A549 treated with GW870086 at 1 μM for 4 hours (cell line): Measurements from ENCODE around the gene PPM1B. TPM values are rescaled to one million over a fixed set of nuclear protein-coding genes. Genes with fewer than 3 reads are reported as not detected.

ENCODE experiments used
- total RNA-seq: library from RNA; stranded (reverse); fragments of 200-300 nt; extraction: Qiagen RNA extraction; gene quantifications from 5 replicates; pipeline ENCODE4 v1.2.3, GENCODE V29; 2022; ENCODE audit warnings: low read depth

The PPM1B gene
- 23.7 to 31.4 TPM (median 29.4 TPM) in 5 replicates for total RNA-seq

DNA sequence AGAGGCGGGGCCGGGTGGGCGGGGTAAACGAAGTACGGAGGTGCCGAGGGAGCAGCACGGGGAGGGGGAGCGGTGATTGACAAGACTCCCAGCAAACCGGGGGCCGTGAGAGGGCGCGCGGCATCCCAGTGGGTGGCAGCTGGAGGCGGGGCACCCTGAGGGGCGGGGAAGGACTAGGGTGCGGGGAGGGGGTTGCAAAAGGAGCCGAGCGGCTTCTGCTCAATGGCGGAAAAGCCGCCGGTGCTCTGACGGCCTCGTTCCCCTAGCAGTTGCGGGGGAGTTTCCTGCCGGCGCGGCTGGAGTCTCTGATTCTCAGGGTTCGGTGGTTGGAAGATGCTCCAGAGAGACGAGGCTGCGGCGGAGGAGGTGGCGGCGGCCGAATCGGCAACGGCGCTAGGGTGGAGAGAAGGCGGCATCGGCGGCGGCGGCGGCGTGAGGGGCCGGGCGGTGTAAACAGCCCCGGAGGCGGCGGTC, at the start of gene PPM1B:
PPM1B (plus strand) TSS at position 195 of the 474 bp plus-strand sequence. CDS start 32,325 bp downstream, outside the sequence.

Other genes starting within 250 kb of the PPM1B start
- 82.3 to 114 TPM (median 96.5 TPM) in 5 replicates for gene LRPPRC, start 172.9 kb upstream of the PPM1B start, total RNA-seq
- gene SLC3A1, start 106.6 kb downstream of the PPM1B start, total RNA-seq = 0.88 to 1.7 TPM (median 1.3 TPM) in 5 replicates
- 18.5 to 25.3 TPM (median 21.8 TPM) in 5 replicates for gene PREPL, start 192.6 kb downstream of the PPM1B start, total RNA-seq
- gene CAMKMT, start 193.1 kb downstream of the PPM1B start, total RNA-seq = 2.8 to 5.3 TPM (median 3.8 TPM) in 5 replicates